DMS79 (cell line): ENCODE data around the gene CNOT4.

Experiments used
- DNase-seq: peaks from one replicate; lab custom pipeline; 2025; lab: John Stamatoyannopoulos, UW

The CNOT4 gene

GRCh38 chr7:135509839-135510591 lies at the start of gene CNOT4:
Gene CNOT4, minus strand, starts transcription at chr7:135510102. Its CDS starts 71,771 bp downstream, at chr7:135438331.
- DNase-seq: peak; percentile 94

- DNase-seq: no peak
These were observed 49.0 kb upstream of the CNOT4 start for GRCh38 chr7:135558881-135559280.

GRCh38 chr7:135558337-135558767 lies 48.5 kb upstream of the CNOT4 start:
- peak; percentile 47 for DNase-seq

GRCh38 chr7:135557455-135558336 lies 47.8 kb upstream of the CNOT4 start, which contains the start of gene NUP205:
Gene NUP205, plus strand, starts transcription at chr7:135557917. Its CDS starts 28 bp downstream, at chr7:135557945.
- DNase-seq: peak; percentile 89

GRCh38 chr7:135553346-135553745 lies 43.4 kb upstream of the CNOT4 start:
- DNase-seq: no peak

GRCh38 chr7:135552148-135552547 lies 42.2 kb upstream of the CNOT4 start:
- no peak for DNase-seq

- DNase-seq: no peak
These were observed 40.3 kb upstream of the CNOT4 start for GRCh38 chr7:135550196-135550595.

GRCh38 chr7:135541029-135541428 lies 31.1 kb upstream of the CNOT4 start:
- DNase-seq: no peak

GRCh38 chr7:135539629-135540028 lies 29.7 kb upstream of the CNOT4 start:
- no peak for DNase-seq

- DNase-seq: no peak
These were observed 28.5 kb upstream of the CNOT4 start for GRCh38 chr7:135538376-135538775.

GRCh38 chr7:135537905-135538304 lies 28.0 kb upstream of the CNOT4 start:
- no peak for DNase-seq

GRCh38 chr7:135537453-135537852 lies 27.6 kb upstream of the CNOT4 start:
- no peak for DNase-seq

- DNase-seq: no peak
These were observed 26.2 kb upstream of the CNOT4 start for GRCh38 chr7:135536150-135536549.

GRCh38 chr7:135527025-135527424 lies 17.1 kb upstream of the CNOT4 start:
- DNase-seq: no peak

GRCh38 chr7:135525426-135525825 lies 15.5 kb upstream of the CNOT4 start:
- DNase-seq: no peak

GRCh38 chr7:135523146-135523545 lies 13.2 kb upstream of the CNOT4 start:
- DNase-seq: no peak

GRCh38 chr7:135522509-135522908 lies 12.6 kb upstream of the CNOT4 start:
- no peak for DNase-seq

GRCh38 chr7:135519871-135520270 lies 10.0 kb upstream of the CNOT4 start:
- no peak for DNase-seq

- DNase-seq: no peak
These were observed 9.4 kb upstream of the CNOT4 start for GRCh38 chr7:135519233-135519688.

GRCh38 chr7:135518748-135519147 lies 8.8 kb upstream of the CNOT4 start:
- no peak for DNase-seq

- DNase-seq: no peak
These were observed 7.2 kb upstream of the CNOT4 start for GRCh38 chr7:135517060-135517459.

- DNase-seq: no peak
These were observed 5.0 kb upstream of the CNOT4 start for GRCh38 chr7:135514856-135515255.
